ENCODE results near the gene TP63. TPM values are rescaled to one million over a fixed set of nuclear protein-coding genes. Genes with fewer than 3 reads are reported as not detected.

Gene TP63
- total RNA-seq, 1 donor from 2014 or later = 25.9 TPM

DNA sequence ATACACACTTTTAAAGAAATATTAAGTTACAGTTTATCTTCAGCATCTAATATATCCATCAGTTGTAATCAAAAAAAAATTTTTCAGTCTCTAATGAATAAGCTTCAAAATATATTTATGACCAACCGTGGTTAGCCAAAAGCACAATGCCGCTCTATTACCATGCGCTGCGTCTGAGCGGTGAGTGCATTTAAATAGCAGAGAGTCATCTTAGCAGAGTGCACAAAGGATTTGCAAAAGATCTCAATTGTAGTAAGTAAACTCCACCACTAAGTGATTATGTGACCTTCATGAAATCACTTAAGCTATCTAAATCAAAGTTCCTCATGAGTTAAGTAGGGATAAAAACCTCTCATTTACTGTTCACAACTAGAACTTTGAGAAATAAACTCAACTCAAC lies 4.9 kb downstream of the TP63 start:
- H3K27me3 Mint-ChIP-seq (ENCODE audit: low read depth) = no peaks in the 10 kb centered on the region
- TF ChIP-seq, protein P1, sequence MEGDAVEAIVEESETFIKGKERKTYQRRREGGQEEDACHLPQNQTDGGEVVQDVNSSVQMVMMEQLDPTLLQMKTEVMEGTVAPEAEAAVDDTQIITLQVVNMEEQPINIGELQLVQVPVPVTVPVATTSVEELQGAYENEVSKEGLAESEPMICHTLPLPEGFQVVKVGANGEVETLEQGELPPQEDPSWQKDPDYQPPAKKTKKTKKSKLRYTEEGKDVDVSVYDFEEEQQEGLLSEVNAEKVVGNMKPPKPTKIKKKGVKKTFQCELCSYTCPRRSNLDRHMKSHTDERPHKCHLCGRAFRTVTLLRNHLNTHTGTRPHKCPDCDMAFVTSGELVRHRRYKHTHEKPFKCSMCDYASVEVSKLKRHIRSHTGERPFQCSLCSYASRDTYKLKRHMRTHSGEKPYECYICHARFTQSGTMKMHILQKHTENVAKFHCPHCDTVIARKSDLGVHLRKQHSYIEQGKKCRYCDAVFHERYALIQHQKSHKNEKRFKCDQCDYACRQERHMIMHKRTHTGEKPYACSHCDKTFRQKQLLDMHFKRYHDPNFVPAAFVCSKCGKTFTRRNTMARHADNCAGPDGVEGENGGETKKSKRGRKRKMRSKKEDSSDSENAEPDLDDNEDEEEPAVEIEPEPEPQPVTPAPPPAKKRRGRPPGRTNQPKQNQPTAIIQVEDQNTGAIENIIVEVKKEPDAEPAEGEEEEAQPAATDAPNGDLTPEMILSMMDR (IDR thresholded peaks at IDR 0.05; ENCODE audit: unreplicated experiment) = no peak
- no peak overlapping the region for H3K4me3 Mint-ChIP-seq
- DNase-seq (ENCODE audit: low spot score in 2 of 2, unreplicated experiment in 2 of 2) = no peak
- no peak overlapping the region for H3K27ac Mint-ChIP-seq
- no peaks in the 10 kb centered on the region for H3K4me1 Mint-ChIP-seq
- H3K9me3 Mint-ChIP-seq = no peaks in the 10 kb centered on the region
- H3K36me3 Mint-ChIP-seq = no peaks in the 10 kb centered on the region

DNA sequence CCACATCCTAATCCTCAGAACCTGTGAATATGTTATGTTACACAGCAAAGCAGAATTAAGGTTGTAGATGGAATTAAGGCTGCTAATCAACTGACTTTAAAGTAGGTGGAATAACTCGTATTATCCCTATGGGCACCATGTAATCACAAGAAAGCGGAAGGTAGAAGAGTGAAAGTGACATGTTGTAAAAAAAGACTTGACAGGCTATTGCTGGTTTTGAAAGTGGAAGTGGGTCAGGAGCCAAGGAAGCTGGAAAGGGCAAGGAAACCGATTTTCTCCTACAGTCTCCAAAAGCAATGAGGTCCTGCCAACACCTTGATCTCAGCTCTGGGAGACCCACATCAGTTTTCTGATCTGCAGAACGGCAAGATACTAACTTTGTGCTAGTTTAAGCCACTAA lies 6.6 kb downstream of the TP63 start:
- no peak overlapping the region for H3K4me3 Mint-ChIP-seq
- H3K27me3 Mint-ChIP-seq (ENCODE audit: low read depth) = no peaks in the 10 kb centered on the region
- no peaks in the 10 kb centered on the region for H3K36me3 Mint-ChIP-seq

DNA sequence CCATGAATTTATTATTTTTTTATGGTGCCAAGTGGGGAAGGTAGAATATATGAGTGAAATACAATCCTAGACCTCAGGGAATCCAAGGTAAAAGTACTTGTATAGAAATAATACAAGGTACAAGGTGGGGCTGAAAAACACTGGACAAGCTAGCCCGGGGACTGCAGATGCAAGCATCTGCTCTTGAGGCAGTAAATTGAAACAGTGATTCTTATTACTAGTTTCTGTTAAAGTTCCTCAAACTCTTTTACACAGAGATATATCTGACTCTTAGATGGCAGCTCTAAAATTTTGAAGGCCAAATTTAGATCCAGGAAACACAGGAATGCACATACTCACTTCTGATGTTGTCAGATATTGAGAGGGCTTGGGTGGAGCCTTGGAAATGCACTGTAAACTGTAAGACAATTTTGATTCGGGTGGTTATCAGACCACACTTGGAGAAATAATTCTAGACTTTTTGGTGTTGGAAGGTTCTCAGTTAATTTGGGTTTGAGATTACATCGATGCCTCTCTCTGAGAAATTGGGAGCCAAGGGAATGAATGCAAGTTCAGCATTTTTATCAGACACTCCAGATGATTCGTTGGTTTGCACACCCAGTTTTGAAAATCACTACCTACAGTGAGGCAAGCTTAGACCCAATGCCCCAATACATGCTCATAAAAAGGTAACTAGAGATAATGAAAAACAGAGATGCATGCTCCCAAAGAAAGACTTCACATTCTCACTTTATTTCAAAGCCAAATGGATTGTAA lies 7.3 kb downstream of the TP63 start:
- H3K36me3 Mint-ChIP-seq = no peaks in the 10 kb centered on the region
- H3K9me3 Mint-ChIP-seq = no peaks in the 10 kb centered on the region
- DNase-seq (ENCODE audit: low spot score in 2 of 2, unreplicated experiment in 2 of 2) = no peak
- H3K27ac Mint-ChIP-seq = no peak overlapping the region
- TF ChIP-seq, protein P1 (IDR thresholded peaks at IDR 0.05; ENCODE audit: unreplicated experiment) = no peak
- H3K4me1 Mint-ChIP-seq = no peaks in the 10 kb centered on the region
- no peak overlapping the region for H3K4me3 Mint-ChIP-seq
- H3K27me3 Mint-ChIP-seq (ENCODE audit: low read depth) = no peaks in the 10 kb centered on the region

More for the DNA sequence above, 6.6 kb downstream of the TP63 start:
- H3K9me3 Mint-ChIP-seq = no peaks in the 10 kb centered on the region
- no peak for DNase-seq (ENCODE audit: low spot score in 2 of 2, unreplicated experiment in 2 of 2)
- H3K4me1 Mint-ChIP-seq = no peaks in the 10 kb centered on the region
- TF ChIP-seq, protein P1 (IDR thresholded peaks at IDR 0.05; ENCODE audit: unreplicated experiment) = no peak
- no peak overlapping the region for H3K27ac Mint-ChIP-seq

DNA sequence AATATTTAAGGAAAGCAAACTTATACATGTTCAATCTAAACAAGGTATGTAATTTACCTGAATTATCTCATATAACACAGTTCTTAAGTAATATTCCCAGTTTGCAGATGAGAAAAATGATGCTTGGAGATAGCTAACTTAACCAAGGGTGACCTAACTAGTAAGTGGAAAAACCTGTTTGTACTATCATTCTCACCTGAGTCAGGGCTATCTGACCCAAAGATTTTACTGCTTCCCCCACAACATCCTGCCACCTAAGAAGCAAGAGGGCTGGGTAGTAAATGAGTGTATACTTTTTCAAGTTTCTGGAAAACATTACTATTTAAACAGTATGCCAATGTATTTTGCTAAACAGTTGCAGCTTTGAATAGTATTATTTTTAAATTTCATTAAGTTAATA lies 10.6 kb downstream of the TP63 start:
- DNase-seq (ENCODE audit: low spot score in 2 of 2, unreplicated experiment in 2 of 2) = no peak
- Mint-ChIP-seq H3K36me3 (no peaks in the 10 kb centered on the region), H3K27me3 (ENCODE audit: low read depth) (no peaks in the 10 kb centered on the region), H3K4me1 (no peaks in the 10 kb centered on the region), H3K4me3 (no peak overlapping the region), H3K27ac (no peak overlapping the region), H3K9me3 (peaks cover 6% of the 10 kb centered on the region)
- TF ChIP-seq, protein P1 (IDR thresholded peaks at IDR 0.05; ENCODE audit: unreplicated experiment) = no peak

DNA sequence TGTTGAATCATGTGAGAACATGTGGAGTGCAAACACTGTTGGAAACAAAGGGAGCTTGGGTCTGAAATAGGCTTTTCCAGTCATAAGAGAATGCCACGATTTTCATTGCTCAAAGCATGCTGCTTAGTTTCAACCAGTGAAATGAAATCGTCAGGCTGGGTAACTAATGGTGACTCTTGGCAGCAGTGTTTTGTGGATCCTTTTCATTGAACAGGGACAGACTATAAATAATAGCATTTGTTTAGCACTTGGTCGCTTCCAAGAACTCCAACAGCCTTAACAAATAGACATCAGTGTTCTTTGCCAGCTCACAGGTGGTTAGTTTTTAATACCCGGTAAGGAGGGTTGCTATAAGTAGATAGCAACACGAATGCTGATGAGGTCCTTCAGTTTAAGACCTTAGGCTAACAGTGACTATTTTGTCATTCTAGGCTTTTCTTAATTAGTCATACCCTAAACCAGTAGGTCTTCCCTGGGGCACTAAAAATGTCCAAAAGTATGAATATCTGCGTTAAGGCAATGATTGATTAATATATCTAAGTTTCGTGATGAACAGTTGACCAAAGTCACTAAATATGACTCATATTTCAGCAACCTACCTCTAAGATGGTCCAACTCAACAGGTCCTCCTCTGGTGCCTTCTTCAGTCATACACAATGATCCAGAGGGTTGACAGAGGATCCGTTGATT lies 15.8 kb downstream of the TP63 start:
- no peak overlapping the region for H3K27ac Mint-ChIP-seq
- no peaks in the 10 kb centered on the region for H3K27me3 Mint-ChIP-seq (ENCODE audit: low read depth)
- no peak for DNase-seq (ENCODE audit: low spot score in 2 of 2, unreplicated experiment in 2 of 2)
- H3K9me3 Mint-ChIP-seq = peaks cover 14% of the 10 kb centered on the region
- no peak overlapping the region for H3K4me3 Mint-ChIP-seq
- TF ChIP-seq, protein P1 (IDR thresholded peaks at IDR 0.05; ENCODE audit: unreplicated experiment) = no peak
- no peaks in the 10 kb centered on the region for H3K4me1 Mint-ChIP-seq
- H3K36me3 Mint-ChIP-seq = no peaks in the 10 kb centered on the region

All from mesothelial cell of epicardium (in vitro differentiated cells).